NCI-H524 treated with DMSO at 0.1 percent for 48 hours (cell line): ENCODE data around the gene STIM1.
"Not testable (repeated sequence)": the region's sequence is repeated elsewhere in the genome, so short reads cannot be mapped to it uniquely, and the experiment has no call there.

Source experiments
- DNase-seq: peaks from one replicate; lab custom pipeline; 2025; lab: John Stamatoyannopoulos, UW

The STIM1 gene

GRCh38 chr11:3854977-3855807, at the start of gene STIM1:
Gene STIM1, plus strand, starts transcription at chr11:3855664. Its CDS starts 607 bp downstream, at chr11:3856271.
- no peak for DNase-seq

DNA sequence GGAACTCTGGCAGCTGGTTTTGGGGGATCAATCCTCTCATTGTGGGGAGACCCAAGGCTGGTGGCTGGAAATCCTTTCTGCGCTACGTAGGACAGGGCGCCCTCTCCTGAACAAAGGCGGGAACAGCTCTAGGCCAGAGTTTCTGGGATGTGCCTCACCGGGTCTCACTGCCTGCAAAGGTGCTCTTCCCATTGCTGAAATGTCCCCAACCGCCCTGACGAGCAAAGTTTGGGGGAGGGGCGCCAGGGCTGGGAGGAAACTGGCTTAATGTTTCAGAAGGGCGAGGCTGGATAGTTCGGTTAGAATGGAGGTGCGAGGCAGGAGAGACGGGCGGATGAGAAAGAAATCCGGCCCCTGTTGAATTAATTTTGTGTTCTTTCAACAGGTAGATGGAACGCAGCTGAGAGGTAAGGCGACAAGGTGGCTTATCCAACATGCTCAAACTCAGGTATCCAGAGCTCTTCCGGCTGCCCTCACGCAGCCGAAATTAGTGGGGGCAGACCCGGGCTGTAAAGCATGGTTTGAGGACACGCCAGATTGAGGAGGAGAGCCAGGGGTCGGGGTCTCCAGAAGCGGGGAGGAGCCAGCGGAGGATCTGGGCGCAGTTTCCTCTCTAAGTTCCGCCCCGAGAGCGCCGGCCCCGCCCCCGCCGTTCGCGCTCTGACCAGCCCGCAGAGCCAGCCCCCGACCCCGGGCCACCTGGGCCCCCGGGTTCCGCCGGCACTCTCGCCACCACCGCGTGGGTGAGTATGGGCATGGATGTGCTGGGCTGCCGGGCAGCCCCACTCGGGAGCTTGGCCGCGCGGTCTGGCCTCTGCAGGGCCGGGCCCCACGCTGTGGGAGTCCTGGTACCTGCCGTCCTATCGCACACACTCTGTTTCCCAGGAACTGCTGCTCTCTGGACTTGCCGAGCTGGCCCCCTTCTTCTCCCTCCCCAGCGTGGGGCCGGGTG, 47.3 kb upstream of the STIM1 start, which contains the start of gene PGAP2:
PGAP2 (plus strand) TSS at position 652 of the 952 bp plus-strand sequence. CDS start 2,700 bp downstream, outside the sequence.
- peak; percentile 14 for DNase-seq

GRCh38 chr11:3808861-3809623, 46.4 kb upstream of the STIM1 start:
- peak; percentile 6 for DNase-seq

- DNase-seq, result no peak
Observed at GRCh38 chr11:3809624-3809928, 45.9 kb upstream of the STIM1 start.

DNA sequence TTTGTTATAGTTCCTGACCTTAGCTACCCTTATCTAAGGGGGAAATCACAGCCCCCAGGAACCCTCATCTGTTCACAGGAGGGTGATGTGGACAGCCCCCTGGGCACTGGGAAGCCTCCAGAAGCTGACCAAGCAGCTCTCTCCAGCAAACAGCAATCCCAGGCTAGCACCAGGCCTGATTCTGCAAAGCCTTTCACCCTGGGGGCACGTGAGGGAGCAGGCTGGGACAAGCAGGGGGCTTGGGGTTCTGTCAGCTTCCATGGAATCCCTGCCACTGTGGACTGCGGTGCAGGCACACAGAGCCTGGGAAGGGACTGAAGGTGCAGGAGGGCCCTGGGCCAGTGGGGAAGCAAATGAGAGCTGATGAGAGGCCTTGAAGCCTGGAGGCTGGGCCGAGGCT, 45.0 kb upstream of the STIM1 start:
- DNase-seq, result no peak

- DNase-seq, result no peak
Observed at GRCh38 chr11:3810951-3811350, 44.5 kb upstream of the STIM1 start.

DNA sequence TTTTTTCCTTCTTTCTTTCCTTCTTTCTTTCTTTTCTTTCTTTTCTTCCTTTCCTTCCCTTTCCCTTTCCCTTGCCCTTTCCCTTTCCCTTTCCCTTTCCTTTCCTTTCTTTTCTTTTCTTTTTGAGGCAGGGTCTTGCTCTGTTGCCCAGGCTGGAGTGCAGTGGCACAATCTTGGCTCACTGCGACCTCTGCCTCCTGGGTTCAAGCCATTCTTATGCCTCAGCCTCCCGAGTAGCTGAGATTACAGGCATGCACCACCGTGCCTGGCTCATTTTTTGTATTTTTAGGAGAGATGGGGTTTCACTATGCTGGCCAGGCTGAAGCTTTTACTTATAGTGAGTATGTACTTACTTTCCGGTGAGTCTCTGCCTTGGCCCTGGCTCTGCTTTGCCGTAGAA, 40.6 kb upstream of the STIM1 start:
- not testable (repeated sequence) for DNase-seq

GRCh38 chr11:3815845-3816244, 39.6 kb upstream of the STIM1 start:
- no peak for DNase-seq

DNA sequence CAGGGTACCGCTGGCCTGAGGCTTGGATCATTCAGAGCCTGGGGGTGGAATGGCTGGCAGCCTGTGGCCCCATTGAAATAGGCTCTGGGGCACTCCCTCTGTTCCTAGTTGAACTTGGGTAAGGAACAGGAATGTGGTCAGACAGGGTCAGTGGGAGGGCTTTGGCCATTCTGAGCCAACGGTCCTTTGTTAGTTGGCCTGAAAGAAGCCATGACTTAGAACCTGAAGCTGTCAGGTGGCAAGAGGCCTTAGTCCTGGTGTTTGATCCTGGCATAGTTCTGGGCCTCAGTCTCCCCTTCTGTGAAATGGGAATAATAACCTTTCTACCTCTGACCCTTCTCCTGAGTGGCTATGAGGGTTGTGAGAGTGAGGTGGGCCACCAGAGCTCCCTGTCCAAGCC, 38.8 kb upstream of the STIM1 start:
- DNase-seq, result no peak

DNA sequence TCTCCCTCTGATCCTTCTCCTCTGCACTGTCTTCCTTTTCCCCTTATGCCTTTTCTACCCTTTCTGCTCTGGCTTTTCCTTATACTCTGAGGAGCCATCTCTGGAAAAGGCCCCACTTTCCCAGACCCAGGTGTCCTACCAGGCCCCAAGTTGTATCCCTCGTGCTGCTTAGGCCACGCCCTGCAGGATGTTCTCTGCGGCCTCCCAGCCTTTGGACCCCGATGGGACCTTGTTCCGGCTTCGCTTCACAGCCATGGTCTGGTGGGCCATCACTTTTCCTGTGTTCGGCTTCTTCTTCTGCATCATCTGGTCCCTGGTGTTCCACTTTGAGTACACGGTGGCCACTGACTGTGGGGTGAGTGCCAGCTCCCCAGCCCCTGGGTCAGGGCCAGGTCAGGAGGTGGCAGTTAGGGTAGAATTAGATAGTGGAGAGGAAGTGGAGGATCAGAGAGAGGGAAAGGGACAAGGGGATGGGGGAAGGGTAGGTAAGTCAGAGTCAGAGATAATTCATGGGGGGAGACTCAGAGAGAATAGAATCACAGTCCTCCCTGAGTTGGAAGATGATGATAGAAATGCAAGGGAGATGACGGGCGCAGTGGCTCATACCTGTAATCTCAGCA, 38.2 kb upstream of the STIM1 start:
- no peak for DNase-seq

DNA sequence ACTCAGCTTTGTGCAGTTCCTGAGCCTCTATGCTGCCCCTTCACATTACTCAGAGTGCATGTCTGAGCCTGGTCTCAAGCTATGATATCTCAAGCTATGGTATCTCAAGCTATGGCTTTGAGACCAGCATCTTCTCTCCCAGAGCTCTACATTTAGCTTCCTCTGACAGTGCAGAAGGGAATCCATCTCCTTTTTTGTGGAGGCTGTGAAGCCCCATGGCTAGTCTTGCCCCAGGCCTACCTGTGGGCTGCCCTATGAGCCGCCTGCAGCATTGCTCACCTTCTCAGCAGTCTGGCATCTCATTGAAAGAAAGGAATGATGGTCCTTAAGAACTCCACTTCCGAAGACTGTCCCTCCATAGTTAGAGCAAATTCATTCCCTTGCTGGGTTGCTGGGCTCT, 34.5 kb upstream of the STIM1 start:
- no peak for DNase-seq

DNA sequence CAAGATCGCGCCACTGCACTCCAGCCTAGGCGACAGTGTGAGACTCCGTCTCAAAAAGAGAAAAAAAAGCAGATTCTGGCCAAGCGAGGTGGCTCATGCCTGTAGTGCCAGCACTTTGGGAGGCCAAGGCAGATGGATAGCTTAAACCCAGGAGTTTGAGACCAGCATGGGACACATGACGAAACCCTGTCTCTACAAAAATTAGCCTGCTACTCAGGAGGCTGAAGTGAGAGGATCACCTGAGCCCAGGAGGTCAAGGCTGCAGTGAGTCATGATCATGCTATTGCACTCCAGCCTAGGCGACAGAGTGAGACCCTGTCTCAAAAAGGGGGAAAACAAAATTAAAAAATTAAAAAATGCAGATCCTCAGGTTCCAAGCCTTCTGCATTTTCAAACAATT, 33.2 kb upstream of the STIM1 start:
- no peak for DNase-seq

GRCh38 chr11:3823303-3823702, 32.2 kb upstream of the STIM1 start:
- no peak for DNase-seq

DNA sequence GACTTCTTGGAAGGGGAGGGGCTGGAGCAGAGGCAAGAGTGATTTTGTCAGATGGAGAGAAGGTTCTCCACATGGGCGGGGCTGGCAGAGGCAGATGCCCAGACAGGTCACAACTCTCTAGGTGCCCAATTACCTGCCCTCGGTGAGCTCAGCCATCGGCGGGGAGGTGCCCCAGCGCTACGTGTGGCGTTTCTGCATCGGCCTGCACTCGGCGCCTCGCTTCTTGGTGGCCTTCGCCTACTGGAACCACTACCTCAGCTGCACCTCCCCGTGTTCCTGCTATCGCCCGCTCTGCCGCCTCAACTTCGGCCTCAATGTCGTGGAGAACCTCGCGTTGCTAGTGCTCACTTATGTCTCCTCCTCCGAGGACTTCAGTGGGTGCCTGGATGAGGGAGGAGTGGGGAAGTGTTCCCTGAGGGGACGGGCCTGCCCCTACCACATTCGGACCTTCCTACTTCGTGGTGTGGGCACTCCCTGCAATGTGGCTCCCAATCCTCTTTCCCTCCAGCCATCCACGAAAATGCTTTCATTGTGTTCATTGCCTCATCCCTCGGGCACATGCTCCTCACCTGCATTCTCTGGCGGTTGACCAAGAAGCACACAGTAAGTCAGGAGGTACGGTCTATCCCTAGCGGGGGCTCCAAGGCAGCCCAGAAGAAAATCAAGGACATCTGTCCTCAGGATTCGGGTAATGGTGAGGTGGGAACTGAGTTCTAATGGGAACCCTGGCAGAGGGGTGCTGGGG, 31.5 kb upstream of the STIM1 start:
- DNase-seq, result no peak

DNA sequence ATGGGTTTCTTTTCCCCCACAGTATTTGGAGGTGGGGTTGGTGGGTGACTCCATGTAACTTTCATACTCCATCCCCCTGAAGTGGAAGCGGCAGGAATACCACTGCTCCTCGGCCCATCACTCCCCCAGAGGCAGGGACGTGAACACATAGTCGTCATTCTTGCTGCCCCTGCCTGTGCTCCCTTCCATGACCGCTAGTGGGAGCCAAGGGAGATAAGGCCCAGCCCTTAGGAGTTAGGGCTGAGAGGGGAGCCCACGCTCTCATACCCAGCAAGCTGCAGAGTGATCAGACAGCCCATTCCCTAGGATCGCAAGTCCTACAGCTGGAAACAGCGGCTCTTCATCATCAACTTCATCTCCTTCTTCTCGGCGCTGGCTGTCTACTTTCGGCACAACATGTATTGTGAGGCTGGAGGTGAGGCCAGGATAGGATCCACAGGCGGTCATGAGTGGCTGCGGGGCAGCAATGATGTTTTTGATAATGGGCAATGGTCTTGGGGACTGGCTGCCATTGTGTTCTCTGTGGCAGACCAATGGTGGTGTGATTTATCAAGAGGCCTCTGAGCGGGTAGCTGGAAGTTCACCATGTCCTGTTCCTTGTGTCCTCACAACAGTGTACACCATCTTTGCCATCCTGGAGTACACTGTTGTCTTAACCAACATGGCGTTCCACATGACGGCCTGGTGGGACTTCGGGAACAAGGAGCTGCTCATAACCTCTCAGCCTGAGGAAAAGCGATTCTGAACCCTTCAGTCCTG, 30.6 kb upstream of the STIM1 start:
- no peak for DNase-seq

- no peak for DNase-seq
Observed at GRCh38 chr11:3825473-3826154, 29.9 kb upstream of the STIM1 start.

- DNase-seq, result no peak
Observed at GRCh38 chr11:3826721-3827120, 28.7 kb upstream of the STIM1 start.

- no peak for DNase-seq
Observed at GRCh38 chr11:3827434-3828186, 27.9 kb upstream of the STIM1 start.

DNA sequence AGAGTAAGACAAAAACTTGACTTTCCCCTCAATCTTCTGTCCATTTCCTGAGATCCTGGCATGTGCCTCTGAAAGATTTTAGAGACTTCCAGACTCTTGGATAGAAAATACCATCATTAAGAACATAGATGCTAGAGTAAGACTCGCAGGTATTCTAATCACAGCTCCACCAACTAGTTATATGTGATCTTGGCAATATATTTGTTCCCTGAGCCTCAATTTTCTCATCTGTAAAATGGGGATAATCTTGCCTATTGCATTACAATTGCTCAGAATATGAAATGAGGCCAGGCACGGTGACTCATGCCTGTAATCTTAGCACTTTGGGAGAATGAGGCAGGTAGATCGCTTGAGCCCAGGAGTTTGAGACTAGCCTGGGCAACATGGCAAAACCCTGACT, 25.4 kb upstream of the STIM1 start:
- no peak for DNase-seq
